ENCODE measurements around the gene CHI3L1. TPM values are rescaled to one million over a fixed set of nuclear protein-coding genes. Genes with fewer than 3 reads are reported as not detected.

The CHI3L1 gene
- total and polyA plus RNA-seq, 2 experiments from 2014 or later: 0.22 to 0.23 TPM

- in situ Hi-C loops (cut with MboI): loop anchor here (10.0 kb wide), 1 partner anchor 193 kb away; no protein-coding TSS in a partner anchor
- Histone ChIP-seq H3K9me3 (ENCODE audit: low read depth) (no peaks in the 10 kb centered on the region), H3K36me3 (ENCODE audit: low read depth) (no peaks in the 10 kb centered on the region), H3K4me3 (no peak overlapping the region), H3K9ac (no peak overlapping the region), H3K9me2 (ENCODE audit: insufficient read depth) (no peaks in the 10 kb centered on the region), H3K4me1 (ENCODE audit: insufficient read depth) (no peaks in the 10 kb centered on the region), H3K27ac (no peak overlapping the region), H3K27me3 (replicated peaks; ENCODE audit: insufficient read depth) (peaks cover 33% of the 10 kb centered on the region), H2AFZ (no peak overlapping the region), H4K20me1 (ENCODE audit: insufficient read depth) (no peaks in the 10 kb centered on the region), H3K79me2 (ENCODE audit: insufficient read depth) (no peaks in the 10 kb centered on the region), H3F3A (ENCODE audit: insufficient read depth) (no peaks in the 10 kb centered on the region), H3K4me2 (ENCODE audit: unreplicated experiment) (no peak overlapping the region)
- 66 to 67% methylated on average over 9 of the region's 9 CpGs for WGBS, 2 experiments (ENCODE audit: low coverage in 1 of 2, low lambda C conversion rate in 2 of 2, missing lambda C conversion rate in 2 of 2)
- TF ChIP-seq EZH2 (IDR thresholded peaks at IDR 0.05; ENCODE audit: insufficient read depth, poor library complexity, severe bottlenecking) (no peak), EZH2phosphoT487 (IDR thresholded peaks at IDR 0.05; ENCODE audit: insufficient read depth, low read depth) (no peak)
- DNase-seq: no peak
These were observed 41.0 kb upstream of the CHI3L1 start for GRCh38 chr1:203227371-203228083.

GRCh38 chr1:203225071-203225470 is 38.6 kb upstream of the CHI3L1 start:
- Histone ChIP-seq H3F3A (ENCODE audit: insufficient read depth) (no peaks in the 10 kb centered on the region), H3K4me3 (no peak overlapping the region), H3K79me2 (ENCODE audit: insufficient read depth) (no peaks in the 10 kb centered on the region), H3K9ac (no peak overlapping the region), H3K36me3 (ENCODE audit: low read depth) (no peaks in the 10 kb centered on the region), H4K20me1 (ENCODE audit: insufficient read depth) (no peaks in the 10 kb centered on the region), H3K9me2 (ENCODE audit: insufficient read depth) (no peaks in the 10 kb centered on the region), H2AFZ (no peak overlapping the region), H3K9me3 (ENCODE audit: low read depth) (no peaks in the 10 kb centered on the region), H3K4me2 (ENCODE audit: unreplicated experiment) (no peak overlapping the region), H3K4me1 (ENCODE audit: insufficient read depth) (no peaks in the 10 kb centered on the region), H3K27me3 (replicated peaks; ENCODE audit: insufficient read depth) (peaks cover 36% of the 10 kb centered on the region), H3K27ac (no peak overlapping the region)
- WGBS, 2 experiments (ENCODE audit: low coverage in 1 of 2, low lambda C conversion rate in 2 of 2, missing lambda C conversion rate in 2 of 2): 34 to 36% methylated on average over 4 of the region's 4 CpGs
- in situ Hi-C loops (cut with MboI): loop anchor here (10.0 kb wide), 1 partner anchor 190 kb away; no protein-coding TSS in a partner anchor
- TF ChIP-seq EZH2 (IDR thresholded peaks at IDR 0.05; ENCODE audit: insufficient read depth, poor library complexity, severe bottlenecking): no peak
- TF ChIP-seq EZH2phosphoT487 (IDR thresholded peaks at IDR 0.05; ENCODE audit: insufficient read depth, low read depth): no peak
- no peak for DNase-seq

GRCh38 chr1:203223012-203223775 is 36.7 kb upstream of the CHI3L1 start:
- in situ Hi-C loops (cut with MboI): loop anchor here (10.0 kb wide), 1 partner anchor 188 kb away; no protein-coding TSS in a partner anchor
- no peaks in the 10 kb centered on the region for H4K20me1 ChIP-seq (ENCODE audit: insufficient read depth)
- whole genome bisulfite sequencing, 2 experiments (ENCODE audit: low coverage in 1 of 2, low lambda C conversion rate in 2 of 2, missing lambda C conversion rate in 2 of 2): 59 to 61% methylated on average over 18 of the region's 18 CpGs
- H3F3A ChIP-seq (ENCODE audit: insufficient read depth): no peaks in the 10 kb centered on the region
- H3K4me1 ChIP-seq (ENCODE audit: insufficient read depth): no peaks in the 10 kb centered on the region
- TF ChIP-seq EZH2phosphoT487 (IDR thresholded peaks at IDR 0.05; ENCODE audit: insufficient read depth, low read depth) (no peak), EZH2 (IDR thresholded peaks at IDR 0.05; ENCODE audit: insufficient read depth, poor library complexity, severe bottlenecking) (no peak)
- H3K36me3 ChIP-seq (ENCODE audit: low read depth): no peaks in the 10 kb centered on the region
- H3K9me2 ChIP-seq (ENCODE audit: insufficient read depth): no peaks in the 10 kb centered on the region
- no peaks in the 10 kb centered on the region for H3K9me3 ChIP-seq (ENCODE audit: low read depth)
- H2AFZ ChIP-seq: no peak overlapping the region
- no peak overlapping the region for H3K4me2 ChIP-seq (ENCODE audit: unreplicated experiment)
- no peak overlapping the region for H3K4me3 ChIP-seq
- no peak overlapping the region for H3K9ac ChIP-seq
- DNase-seq: no peak
- H3K79me2 ChIP-seq (ENCODE audit: insufficient read depth): no peaks in the 10 kb centered on the region
- H3K27ac ChIP-seq: no peak overlapping the region
- peaks cover 40% of the 10 kb centered on the region for H3K27me3 ChIP-seq (replicated peaks; ENCODE audit: insufficient read depth)

- H3F3A ChIP-seq (ENCODE audit: insufficient read depth): no peaks in the 10 kb centered on the region
- WGBS, 2 experiments (ENCODE audit: low coverage in 1 of 2, low lambda C conversion rate in 2 of 2, missing lambda C conversion rate in 2 of 2): 37 to 39% methylated on average over 8 of the region's 8 CpGs
- no peak overlapping the region for H3K9ac ChIP-seq
- TF ChIP-seq EZH2phosphoT487 (IDR thresholded peaks at IDR 0.05; ENCODE audit: insufficient read depth, low read depth): no peak
- no peak for TF ChIP-seq EZH2 (IDR thresholded peaks at IDR 0.05; ENCODE audit: insufficient read depth, poor library complexity, severe bottlenecking)
- H3K27ac ChIP-seq: no peak overlapping the region
- no peak overlapping the region for H3K4me3 ChIP-seq
- in situ Hi-C loops (cut with MboI): loop anchor here (10.0 kb wide), 2 partner anchors 105 to 185 kb away; no protein-coding TSS in a partner anchor
- no peaks in the 10 kb centered on the region for H3K9me2 ChIP-seq (ENCODE audit: insufficient read depth)
- DNase-seq: no peak
- H3K4me1 ChIP-seq (ENCODE audit: insufficient read depth): no peaks in the 10 kb centered on the region
- no peak overlapping the region for H2AFZ ChIP-seq
- no peaks in the 10 kb centered on the region for H3K9me3 ChIP-seq (ENCODE audit: low read depth)
- peaks cover 37% of the 10 kb centered on the region for H3K27me3 ChIP-seq (replicated peaks; ENCODE audit: insufficient read depth)
- H3K4me2 ChIP-seq (ENCODE audit: unreplicated experiment): no peak overlapping the region
- no peaks in the 10 kb centered on the region for H3K36me3 ChIP-seq (ENCODE audit: low read depth)
- no peaks in the 10 kb centered on the region for H4K20me1 ChIP-seq (ENCODE audit: insufficient read depth)
- no peaks in the 10 kb centered on the region for H3K79me2 ChIP-seq (ENCODE audit: insufficient read depth)
These were observed 33.4 kb upstream of the CHI3L1 start for GRCh38 chr1:203219934-203220333.

All from GM23248 (cell line).